Stimulated activated CD8-positive, alpha-beta memory T cell treated with anti-CD3 and anti-CD28 coated beads, Interleukin-4, amount 100 ng/mL, for 24 hours (primary cell): ENCODE data around the gene TMEM225B.
"Not testable (repeated sequence)": the region's sequence is repeated elsewhere in the genome, so short reads cannot be mapped to it uniquely, and the experiment has no call there.

ENCODE experiments used
- DNase-seq: peaks from one replicate; pipeline ENCODE4 v3.0.0-alpha.2; 2020; ENCODE audit warnings: low read depth

Gene TMEM225B

GRCh38 chr7:99597762-99598501 lies at the start of gene TMEM225B:
TMEM225B (plus strand) TSS chr7:99598267; CDS start chr7:99604389, 6,122 bp downstream.
- no peak for DNase-seq

GRCh38 chr7:99549545-99549944 lies 48.5 kb upstream of the TMEM225B start:
- not testable (repeated sequence) for DNase-seq

- no peak for DNase-seq
Measured at GRCh38 chr7:99551334-99551733, 46.7 kb upstream of the TMEM225B start.

GRCh38 chr7:99551767-99552463 lies 46.2 kb upstream of the TMEM225B start, which contains the start of gene FAM200A:
FAM200A (minus strand) TSS chr7:99552114; CDS start chr7:99548407, 3,707 bp downstream.
- DNase-seq = peak; percentile 80

GRCh38 chr7:99553039-99553438 lies 45.0 kb upstream of the TMEM225B start:
- DNase-seq = no peak

- DNase-seq = no peak
Measured at GRCh38 chr7:99554939-99555338, 43.1 kb upstream of the TMEM225B start.

GRCh38 chr7:99557196-99557607 lies 40.9 kb upstream of the TMEM225B start:
- no peak for DNase-seq

- DNase-seq = no peak
Measured at GRCh38 chr7:99557940-99558305, 40.1 kb upstream of the TMEM225B start.

GRCh38 chr7:99558306-99559174 lies 39.5 kb upstream of the TMEM225B start, which contains the start of gene ZNF655:
ZNF655 (plus strand) TSS chr7:99558642; CDS start chr7:99560560, 1,918 bp downstream.
- peak; percentile 88 for DNase-seq

GRCh38 chr7:99559175-99559915 lies 38.7 kb upstream of the TMEM225B start:
- DNase-seq = no peak

GRCh38 chr7:99560834-99561736 lies 37.0 kb upstream of the TMEM225B start:
- no peak for DNase-seq

GRCh38 chr7:99561737-99562051 lies 36.4 kb upstream of the TMEM225B start:
- no peak for DNase-seq

GRCh38 chr7:99562114-99562784 lies 35.8 kb upstream of the TMEM225B start:
- DNase-seq = no peak

GRCh38 chr7:99562832-99563231 lies 35.2 kb upstream of the TMEM225B start:
- DNase-seq = no peak

GRCh38 chr7:99563650-99564049 lies 34.4 kb upstream of the TMEM225B start:
- DNase-seq = no peak

GRCh38 chr7:99568770-99569169 lies 29.3 kb upstream of the TMEM225B start:
- DNase-seq = not testable (repeated sequence)

- DNase-seq = no peak
Measured at GRCh38 chr7:99571768-99572167, 26.3 kb upstream of the TMEM225B start.

GRCh38 chr7:99573257-99573656 lies 24.8 kb upstream of the TMEM225B start:
- no peak for DNase-seq

GRCh38 chr7:99576251-99576650 lies 21.8 kb upstream of the TMEM225B start:
- no peak for DNase-seq
